HepG2 (cell line): ENCODE results near the gene SOX4. TPM values are rescaled to one million over a fixed set of nuclear protein-coding genes. Genes with fewer than 3 reads are reported as not detected.
A peak's percentile ranks its signal among the peaks of the same experiment; 100 is the strongest.

Experiments used
- ASH2L ChIP-seq: fragments of 300-600, 200-600 bp; sonication (generic); IDR thresholded peaks from 2 replicates; pipeline ENCODE4 v1.7.0; 2017; ENCODE audit warnings: low read depth, mild to moderate bottlenecking, moderate library complexity, mixed read lengths, low read length; ENCODE audit not compliant: insufficient read length
- BORCS8-MEF2B ChIP-seq: sonication (generic); formaldehyde crosslinking; IDR thresholded peaks from 2 replicates; pipeline ENCODE4 v1.8.0; 2022; ENCODE audit warnings: mild to moderate bottlenecking, missing genetic modification reagents
- HOXD1 ChIP-seq: sonication (generic); formaldehyde crosslinking; IDR thresholded peaks from 2 replicates; pipeline ENCODE4 v1.5.0; 2020; ENCODE audit warnings: missing genetic modification reagents
- KDM2A ChIP-seq: sonication (generic); formaldehyde crosslinking; IDR thresholded peaks from 2 replicates; pipeline ENCODE4 v1.4.0; 2020; ENCODE audit warnings: low read depth, missing genetic modification reagents, borderline replicate concordance
- KDM5B ChIP-seq: sonication (generic); formaldehyde crosslinking; IDR thresholded peaks from 2 replicates; pipeline ENCODE4 v1.4.0; 2020; ENCODE audit warnings: missing genetic modification reagents, mild to moderate bottlenecking, borderline replicate concordance
- KLF12 ChIP-seq: sonication (generic); formaldehyde crosslinking; IDR thresholded peaks from 2 replicates; pipeline ENCODE4 v1.4.0; 2020; ENCODE audit warnings: missing genetic modification reagents, borderline replicate concordance
- KLF15 ChIP-seq: sonication (generic); formaldehyde crosslinking; IDR thresholded peaks from 2 replicates; pipeline ENCODE4 v1.8.1; 2023; ENCODE audit warnings: borderline replicate concordance, mild to moderate bottlenecking, inconsistent platforms, missing genetic modification reagents, mixed read lengths
- KMT2A ChIP-seq: sonication (generic); formaldehyde crosslinking; IDR thresholded peaks from 2 replicates; pipeline ENCODE4 v1.4.0; 2020; ENCODE audit warnings: missing genetic modification reagents
- LRRFIP1 ChIP-seq: sonication (generic); formaldehyde crosslinking; conservative IDR thresholded peaks from 2 replicates; pipeline ENCODE4 v1.4.0; 2020; ENCODE audit warnings: missing genetic modification reagents
- MAFK ChIP-seq, 2 experiments: IDR thresholded peaks in 1 of 2; conservative IDR thresholded peaks in 1 of 2; 2 replicates each; pipeline ENCODE4 v1.6.1; 2011; ENCODE audit warnings: improper control_type of control experiment in 2 of 2, low read length in 2 of 2
- MED8 ChIP-seq: sonication (generic); formaldehyde crosslinking; IDR thresholded peaks from 2 replicates; pipeline ENCODE4 v1.8.1; 2023; ENCODE audit warnings: mild to moderate bottlenecking, missing genetic modification reagents; ENCODE audit not compliant: insufficient replicate concordance
- MXI1 ChIP-seq: IDR thresholded peaks from 3 replicates; pipeline ENCODE4 v1.6.1; 2012; ENCODE audit warnings: low read depth, low read length, inconsistent platforms, borderline replicate concordance
- SAP130 ChIP-seq: IDR thresholded peaks from 2 replicates; pipeline ENCODE4 v1.6.1; 2016; ENCODE audit warnings: low read depth
- SP140L ChIP-seq: sonication (generic); formaldehyde crosslinking; IDR thresholded peaks from 2 replicates; pipeline ENCODE4 v1.4.0; 2020; ENCODE audit warnings: missing genetic modification reagents, borderline replicate concordance
- TP53 ChIP-seq: sonication (generic); formaldehyde crosslinking; conservative IDR thresholded peaks from 2 replicates; pipeline ENCODE4 v1.4.0; 2020; ENCODE audit warnings: missing genetic modification reagents
- ZFP90 ChIP-seq: sonication (generic); formaldehyde crosslinking; IDR thresholded peaks from 2 replicates; pipeline ENCODE4 v1.8.0; 2022; ENCODE audit warnings: missing genetic modification reagents, mild to moderate bottlenecking, inconsistent platforms, borderline replicate concordance
- ZNF232 ChIP-seq: sonication (generic); formaldehyde crosslinking; IDR thresholded peaks from 2 replicates; pipeline ENCODE4 v1.4.0; 2020; ENCODE audit warnings: missing genetic modification reagents, borderline replicate concordance
- ZNF251 ChIP-seq: sonication (generic); formaldehyde crosslinking; IDR thresholded peaks from 2 replicates; pipeline ENCODE4 v1.9.0; 2021; ENCODE audit warnings: mild to moderate bottlenecking, missing genetic modification reagents
- ZNF253 ChIP-seq: sonication (generic); formaldehyde crosslinking; IDR thresholded peaks from 2 replicates; pipeline ENCODE4 v1.8.0; 2022; ENCODE audit warnings: mild to moderate bottlenecking, missing genetic modification reagents, borderline replicate concordance
- ZNF331 ChIP-seq: sonication (generic); formaldehyde crosslinking; IDR thresholded peaks from 2 replicates; pipeline ENCODE4 v1.4.0; 2020; ENCODE audit warnings: missing genetic modification reagents
- ZNF501 ChIP-seq: sonication (generic); formaldehyde crosslinking; IDR thresholded peaks from 2 replicates; pipeline ENCODE4 v1.5.1; 2020; ENCODE audit warnings: mild to moderate bottlenecking, moderate library complexity, missing genetic modification reagents
- ZNF558 ChIP-seq: sonication (generic); formaldehyde crosslinking; IDR thresholded peaks from 2 replicates; pipeline ENCODE4 v1.9.0; 2022; ENCODE audit warnings: mild to moderate bottlenecking, missing genetic modification reagents, borderline replicate concordance
- ZNF616 ChIP-seq: sonication (generic); formaldehyde crosslinking; IDR thresholded peaks from 2 replicates; pipeline ENCODE4 v1.5.0; 2020; ENCODE audit warnings: low read depth, mild to moderate bottlenecking, missing genetic modification reagents
- polyA plus RNA-seq, 8 experiments: library from polyadenylated mRNA; depleted of rRNA in 3 of 8; stranded (reverse) in 7 of 8; unstranded in 1 of 8; fragments of >200 nt; fragmentation: Illumina TruSeq in 4 of 8; extraction: Trizol in 4 of 8; gene quantifications; 2 replicates each; pipeline versions ENCODE4 v1.2.1 to v1.2.3, GENCODE V29; 2011 to 2016; ENCODE audit warnings: low read depth in 4 of 8, missing spikeins in 1 of 8, mixed read lengths in 1 of 8; ENCODE audit not compliant: insufficient read depth in 1 of 8
- total RNA-seq, 5 experiments: library from RNA; depleted of rRNA; stranded (reverse); fragments of >200 nt; fragmentation: Illumina TruSeq; extraction: Trizol; gene quantifications; 2 replicates each; pipeline ENCODE4 v1.2.3, GENCODE V29; 2016; ENCODE audit warnings: low read depth in 1 of 5
- TF ChIP-seq, protein P1 (sequence below): IDR thresholded peaks from 2 replicates; pipeline ENCODE4 v1.6.1; 2016; ENCODE audit warnings: control low read depth

SOX4 gene
- total and polyA plus RNA-seq, 2 of the 13 experiments (the other 11 are each of a cell fraction or from before 2014, with no cell fraction given), result 2.6 to 3.4 TPM

- TF ChIP-seq, protein P1, sequence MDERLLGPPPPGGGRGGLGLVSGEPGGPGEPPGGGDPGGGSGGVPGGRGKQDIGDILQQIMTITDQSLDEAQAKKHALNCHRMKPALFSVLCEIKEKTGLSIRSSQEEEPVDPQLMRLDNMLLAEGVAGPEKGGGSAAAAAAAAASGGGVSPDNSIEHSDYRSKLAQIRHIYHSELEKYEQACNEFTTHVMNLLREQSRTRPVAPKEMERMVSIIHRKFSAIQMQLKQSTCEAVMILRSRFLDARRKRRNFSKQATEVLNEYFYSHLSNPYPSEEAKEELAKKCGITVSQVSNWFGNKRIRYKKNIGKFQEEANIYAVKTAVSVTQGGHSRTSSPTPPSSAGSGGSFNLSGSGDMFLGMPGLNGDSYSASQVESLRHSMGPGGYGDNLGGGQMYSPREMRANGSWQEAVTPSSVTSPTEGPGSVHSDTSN, result no peak
- peak; percentile 16; the same call in 1 of the 2 replicates for TF ChIP-seq ZNF501
- TF ChIP-seq MXI1, result no peak
- TF ChIP-seq KMT2A (CRISPR knock-in tag), result no peak
- no peak for TF ChIP-seq MAFK (conservative IDR thresholded peaks at IDR 0.05 in 1 of 2, IDR thresholded peaks at IDR 0.05 in 1 of 2; ENCODE audit: low read length in 2 of 2)
- peak; percentile 77; the same call in 1 of the 2 replicates for TF ChIP-seq KDM5B (CRISPR knock-in tag)
- TF ChIP-seq SAP130, result no peak; the same call in 1 of the 2 replicates
- TF ChIP-seq ZFP90, result peak; percentile 79
- TF ChIP-seq SP140L, result no peak
- no peak for TF ChIP-seq LRRFIP1 (CRISPR knock-in tag)
- TF ChIP-seq HOXD1 (CRISPR knock-in tag), result 0 out of 2 replicates have a peak, but pooled peaks have one; percentile 18
- no peak for TF ChIP-seq MED8 (CRISPR knock-in tag)
- TF ChIP-seq ZNF558 (CRISPR knock-in tag), result peak; percentile 92
- TF ChIP-seq BORCS8-MEF2B, result peak; percentile 64
- no peak for TF ChIP-seq ASH2L
- peak; percentile 60; the same call in 1 of the 2 replicates for TF ChIP-seq KLF15
- TF ChIP-seq ZNF616 (CRISPR knock-in tag), result no peak
- TF ChIP-seq ZNF232 (CRISPR knock-in tag), result 0 out of 2 replicates have a peak, but pooled peaks have one; percentile 47
- no peak for TF ChIP-seq TP53 (CRISPR knock-in tag)
- TF ChIP-seq ZNF253 (CRISPR knock-in tag), result no peak
- TF ChIP-seq KDM2A (CRISPR knock-in tag), result peak; percentile 48; the same call in 1 of the 2 replicates
- TF ChIP-seq KLF12 (CRISPR knock-in tag), result peak; percentile 44; the same call in 1 of the 2 replicates
- no peak for TF ChIP-seq ZNF251 (CRISPR knock-in tag)
- no peak for TF ChIP-seq ZNF331
Observed at GRCh38 chr6:21587961-21588480, 5.5 kb upstream of the SOX4 start (continued).
